ENCODE results near the gene ENTPD6.

The ENTPD6 gene

DNA sequence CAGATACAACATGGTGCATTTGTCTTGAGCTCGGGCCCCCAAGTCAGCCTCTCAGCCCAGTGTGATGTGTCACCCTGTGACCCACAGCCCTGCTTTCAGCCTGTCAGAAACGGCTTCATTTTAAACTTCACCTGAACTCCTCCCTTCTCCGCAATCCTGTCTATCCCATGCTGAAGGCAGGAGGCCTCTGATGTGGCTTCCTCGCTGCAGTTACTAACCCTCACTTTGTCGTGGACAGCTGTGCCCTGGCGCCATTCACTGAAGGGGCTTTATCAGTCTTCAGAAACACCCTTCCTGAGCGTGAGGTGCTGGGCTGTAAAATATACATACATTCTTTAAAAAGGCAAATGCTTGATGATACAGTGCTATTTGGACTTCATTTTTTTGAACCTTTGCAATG is 7.9 kb upstream of the ENTPD6 start:
- H3K4me3 ChIP-seq (ENCODE audit: low read depth, low read length), result no peak overlapping the region

DNA sequence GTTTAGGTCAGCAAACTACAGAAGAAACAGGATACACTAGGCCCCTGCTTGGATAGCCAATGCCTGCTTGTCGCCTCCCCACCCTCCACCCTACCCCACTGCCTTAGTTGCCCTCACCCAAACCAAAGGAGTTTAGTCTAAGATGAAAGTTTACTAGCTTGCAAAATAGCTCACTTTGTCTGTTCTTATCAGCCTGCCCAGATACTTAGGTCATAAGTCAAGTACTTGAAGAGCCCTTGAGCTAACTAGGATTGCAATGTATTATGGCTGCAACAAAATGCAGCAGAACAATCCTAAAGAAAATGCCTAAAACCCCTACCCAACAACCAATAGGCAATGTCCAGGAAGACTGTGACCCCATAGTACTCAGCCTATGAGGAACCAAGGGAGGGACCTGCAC is 7.3 kb upstream of the ENTPD6 start:
- H3K4me3 ChIP-seq (ENCODE audit: low read depth, low read length), result no peak overlapping the region

- no peak overlapping the region for H3K4me3 ChIP-seq (ENCODE audit: low read depth, low read length)
Observed at GRCh38 chr20:25191051-25191450, 4.5 kb upstream of the ENTPD6 start.

DNA sequence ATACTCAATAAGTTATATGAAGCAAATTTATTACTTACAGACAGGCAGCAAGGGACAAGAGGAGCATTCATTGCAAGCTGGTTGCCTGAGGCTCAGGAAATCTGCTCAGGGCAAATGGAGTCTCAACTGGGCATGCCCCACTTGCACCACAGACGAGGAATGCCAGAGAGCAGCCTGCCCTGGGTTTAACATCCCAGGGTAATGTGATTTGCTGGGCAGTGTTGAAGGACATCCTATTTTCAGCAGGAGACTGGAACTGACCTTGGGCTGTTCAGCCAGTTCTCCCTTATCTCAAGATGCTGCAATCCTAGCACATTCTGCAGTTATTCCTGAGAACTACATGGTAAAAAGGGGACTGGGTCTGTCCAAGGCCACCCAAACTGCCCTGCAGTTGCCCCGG is 3.8 kb upstream of the ENTPD6 start:
- H3K4me3 ChIP-seq (ENCODE audit: low read depth, low read length), result no peak overlapping the region

DNA sequence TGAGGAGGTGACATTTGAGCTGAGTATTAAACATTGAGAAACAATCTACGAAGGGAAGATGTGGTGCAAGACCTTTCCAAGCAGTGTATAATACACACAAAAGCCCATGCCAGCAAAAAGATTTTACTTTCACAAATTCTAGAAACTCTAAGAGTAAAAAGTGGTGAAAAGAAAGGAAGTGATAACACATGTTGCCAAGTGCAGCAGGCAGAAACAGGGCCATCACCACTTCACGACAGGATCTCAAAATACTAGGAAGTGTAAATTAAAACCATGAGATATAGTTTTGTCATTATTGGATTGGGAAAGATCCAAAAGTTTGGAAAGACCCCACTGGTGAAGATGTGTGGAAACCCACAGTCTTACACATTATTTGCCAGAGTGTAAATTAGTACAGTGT is 1.7 kb upstream of the ENTPD6 start:
- H3K4me3 ChIP-seq (ENCODE audit: low read depth, low read length), result no peak overlapping the region

- no peak overlapping the region for H3K4me3 ChIP-seq (ENCODE audit: low read depth, low read length)
Observed at GRCh38 chr20:25194333-25194972, 1.1 kb upstream of the ENTPD6 start.

DNA sequence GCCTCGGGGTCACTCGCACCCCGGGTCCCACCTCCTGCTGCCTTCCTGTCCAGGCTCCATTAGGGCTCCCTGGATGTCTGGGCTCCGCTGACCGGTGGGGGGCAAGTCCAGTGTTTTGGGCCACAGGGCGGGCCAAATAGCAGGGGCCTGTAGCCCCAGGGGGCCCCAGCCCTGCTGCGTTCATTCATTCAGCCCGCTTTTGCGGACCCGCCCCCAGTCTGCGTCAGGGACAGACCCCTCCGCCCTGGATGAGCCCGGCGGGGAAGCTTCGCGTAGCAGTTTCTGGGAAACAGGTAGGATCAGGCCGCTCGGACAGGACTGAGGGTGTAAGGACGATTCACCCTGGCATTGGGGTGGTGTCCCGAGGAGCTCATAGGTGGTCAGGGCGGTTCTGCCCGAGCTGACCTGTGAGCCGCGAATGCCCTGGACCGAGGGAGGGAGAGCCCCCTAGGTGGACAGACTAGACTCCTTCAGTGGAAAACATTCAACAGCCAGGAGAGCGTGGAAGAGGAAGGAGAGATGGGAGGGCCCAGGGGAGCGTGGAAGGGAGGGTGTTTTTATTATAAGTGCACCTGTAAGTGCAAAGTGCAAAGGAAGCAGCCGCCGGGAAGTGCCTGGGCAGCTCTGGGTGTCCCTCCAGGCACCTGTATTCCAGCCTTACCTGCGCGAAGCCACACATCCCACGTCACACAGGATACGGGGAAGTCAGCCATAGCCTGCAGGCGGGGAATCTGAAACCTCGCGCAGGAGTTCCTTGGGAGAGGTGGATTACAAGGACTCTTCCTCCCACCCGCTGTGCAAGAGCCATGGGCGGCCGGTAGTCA is 662 bp downstream of the ENTPD6 start:
- peak overlapping the region; percentile 84 for H3K4me3 ChIP-seq (ENCODE audit: low read depth, low read length)

GRCh38 chr20:25196786-25197120 is 1.2 kb downstream of the ENTPD6 start:
- H3K4me3 ChIP-seq (ENCODE audit: low read depth, low read length), result peak overlapping the region; percentile 84

- H3K4me3 ChIP-seq (ENCODE audit: low read depth, low read length), result no peak overlapping the region
Observed at GRCh38 chr20:25197183-25197869, 1.8 kb downstream of the ENTPD6 start.

- no peak overlapping the region for H3K4me3 ChIP-seq (ENCODE audit: low read depth, low read length)
Observed at GRCh38 chr20:25197870-25198190, 2.3 kb downstream of the ENTPD6 start.

- H3K4me3 ChIP-seq (ENCODE audit: low read depth, low read length), result no peak overlapping the region
Observed at GRCh38 chr20:25198663-25199383, 3.3 kb downstream of the ENTPD6 start.

DNA sequence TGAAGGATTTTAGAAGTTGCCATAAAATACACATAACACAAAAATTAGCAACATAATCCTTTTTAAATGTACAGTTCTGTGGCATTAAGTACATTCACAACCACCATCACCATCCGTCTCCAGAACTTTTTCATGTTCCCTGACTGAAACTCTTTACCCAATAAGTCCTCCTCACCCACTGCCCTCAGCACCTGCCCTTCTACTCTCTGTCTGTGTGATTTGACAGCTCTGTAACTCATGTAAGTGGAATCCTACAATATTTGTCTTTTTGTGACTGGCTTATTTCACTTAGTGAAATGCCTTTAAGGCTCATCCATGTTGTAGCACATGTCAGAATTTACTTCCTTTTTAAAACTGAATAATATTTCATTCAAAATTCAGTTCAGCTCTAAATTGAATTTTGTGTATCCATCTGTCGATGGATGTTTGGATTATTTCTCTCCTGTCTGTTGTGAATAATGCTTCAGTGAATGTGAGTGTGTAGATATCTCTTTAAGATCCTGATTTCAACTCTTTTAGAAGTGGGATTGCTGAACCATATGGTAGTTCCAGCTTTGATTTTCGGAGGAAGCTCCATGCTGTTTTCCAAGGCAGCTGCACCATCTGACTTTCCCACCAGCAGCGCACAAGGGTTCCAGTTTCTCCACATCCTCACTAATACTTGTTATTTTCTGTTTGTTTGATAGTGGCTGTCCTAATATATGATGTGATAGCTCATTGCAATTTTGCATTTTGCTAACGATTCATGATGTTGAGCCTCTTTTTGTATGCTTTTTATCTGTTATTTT is 4.2 kb downstream of the ENTPD6 start:
- no peak overlapping the region for H3K4me3 ChIP-seq (ENCODE audit: low read depth, low read length)

DNA sequence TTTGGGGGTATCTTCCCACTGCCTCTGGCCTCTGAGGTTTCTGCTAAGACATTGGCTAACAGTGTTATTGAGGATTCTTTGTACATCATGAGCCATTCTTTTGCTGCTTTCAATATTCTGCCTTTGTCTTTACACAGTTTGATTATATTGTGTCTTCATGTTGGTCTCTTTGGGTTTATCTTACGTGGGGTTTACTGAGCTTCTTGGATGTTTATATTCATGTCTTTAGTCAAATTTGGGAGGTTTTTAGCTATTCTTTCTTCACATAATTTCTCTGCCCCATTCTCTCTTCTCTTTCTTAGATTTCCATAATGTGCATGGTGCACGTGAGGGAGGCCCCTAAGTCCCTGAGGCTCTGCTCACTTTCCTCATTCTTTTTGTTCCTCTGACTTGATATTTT is 7.6 kb downstream of the ENTPD6 start:
- no peak overlapping the region for H3K4me3 ChIP-seq (ENCODE audit: low read depth, low read length)

DNA sequence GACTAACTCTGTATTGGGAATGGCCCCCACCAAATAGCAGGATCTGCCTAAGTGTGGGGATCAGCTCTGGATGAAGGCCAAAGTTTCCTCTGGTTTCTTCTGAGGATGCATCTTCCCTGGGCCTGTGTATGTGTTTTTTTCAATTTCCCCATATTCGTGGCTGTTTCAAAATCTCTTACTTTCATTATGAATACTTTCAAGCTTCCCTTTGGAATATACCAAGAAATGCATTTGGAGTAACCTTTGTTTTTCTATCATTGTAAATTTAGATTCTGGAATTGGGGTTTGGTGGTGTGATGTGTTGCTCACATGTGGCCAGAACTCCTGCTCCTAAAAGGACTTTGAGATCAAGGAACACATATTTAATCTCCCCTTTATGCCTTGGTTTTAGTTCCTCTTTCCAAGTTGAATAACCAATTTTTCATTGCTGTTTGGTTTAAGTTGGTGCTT is 8.4 kb downstream of the ENTPD6 start:
- H3K4me3 ChIP-seq (ENCODE audit: low read depth, low read length), result no peak overlapping the region

GRCh38 chr20:25204550-25205276 is 9.2 kb downstream of the ENTPD6 start:
- no peak overlapping the region for H3K4me3 ChIP-seq (ENCODE audit: low read depth, low read length)

- H3K4me3 ChIP-seq (ENCODE audit: low read depth, low read length), result no peak overlapping the region
Observed at GRCh38 chr20:25205277-25206062, 10.0 kb downstream of the ENTPD6 start.

DNA sequence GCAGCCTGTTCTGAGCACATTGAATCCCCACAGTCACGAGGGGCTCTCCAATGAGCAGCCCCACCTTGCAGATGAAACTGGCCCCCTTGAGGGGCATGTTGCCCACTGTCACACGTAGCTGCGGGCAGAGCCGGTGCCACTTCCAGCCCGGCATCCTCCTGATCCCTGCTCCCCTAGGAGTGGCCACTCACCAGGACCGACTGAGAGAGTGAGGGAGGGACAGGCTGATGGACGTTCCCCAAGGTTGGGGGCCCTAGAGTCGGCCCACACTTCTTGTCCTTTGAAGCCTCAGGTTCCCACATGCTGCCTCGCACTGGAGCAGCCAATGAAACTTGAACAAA is 10.5 kb downstream of the ENTPD6 start:
- H3K4me3 ChIP-seq (ENCODE audit: low read depth, low read length), result no peak overlapping the region

DNA sequence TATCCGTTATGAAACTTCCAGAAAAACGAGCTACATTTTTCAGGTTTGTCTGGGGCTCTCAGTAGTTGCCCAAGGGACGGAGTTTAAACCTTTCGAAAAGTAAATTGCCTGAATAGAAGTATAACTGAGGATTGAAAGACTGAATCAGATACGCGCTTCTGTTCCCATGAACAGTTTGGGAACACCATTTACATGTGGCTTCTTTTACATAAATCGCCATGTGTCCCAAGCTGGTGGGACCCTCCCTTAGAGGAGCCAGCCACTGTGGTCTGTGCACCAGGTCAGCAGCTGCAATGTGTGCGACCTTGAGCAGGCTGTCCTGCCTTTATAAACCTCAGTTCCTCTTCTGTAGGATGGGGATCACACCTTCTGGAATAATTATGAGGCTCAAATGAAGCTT is 11.0 kb downstream of the ENTPD6 start:
- H3K4me3 ChIP-seq (ENCODE audit: low read depth, low read length), result no peak overlapping the region

GRCh38 chr20:25207149-25207959 is 11.8 kb downstream of the ENTPD6 start:
- H3K4me3 ChIP-seq (ENCODE audit: low read depth, low read length), result no peak overlapping the region
